ENCODE results near the gene RNF11. TPM values are rescaled to one million over a fixed set of nuclear protein-coding genes. Genes with fewer than 3 reads are reported as not detected.

RNF11 gene
- total and polyA plus RNA-seq, 12 donors: 32.6 to 142 (median 117) TPM

- 73 to 81% (median 76%) methylated on average over 4 to 5 of the region's 5 CpGs for WGBS, 4 donors
- H3K4me1 ChIP-seq (replicated peaks in 1 of 2): peaks cover 18 to 29% of the 10 kb centered on the region in 2 donors
- DNase-seq: peak in 1 of 7 donors; percentile 50
- H3K27ac ChIP-seq: peak overlapping the region in 2 of 5 donors; percentile 29 to 30
- intact Hi-C loops (cut with DNase I): no loop called here
- H3K9me3 ChIP-seq (replicated peaks in 1 of 3): no peaks in the 10 kb centered on the region
- H3K36me3 ChIP-seq (replicated peaks in 1 of 2): no peaks in the 10 kb centered on the region
- H3K4me3 ChIP-seq: no peak overlapping the region
- no peaks in the 10 kb centered on the region for H3K27me3 ChIP-seq
- TF ChIP-seq POLR2A (IDR thresholded peaks at IDR 0.05): no peak
- no peak for TF ChIP-seq CTCF (IDR thresholded peaks at IDR 0.05)
These were observed 52.5 kb downstream of the RNF11 start for GRCh38 chr1:51288578-51288977.

- Histone ChIP-seq H3K36me3 (replicated peaks in 1 of 2) (no peaks in the 10 kb centered on the region), H3K27me3 (no peaks in the 10 kb centered on the region), H3K4me1 (replicated peaks in 1 of 2) (peaks cover 14 to 18% of the 10 kb centered on the region in 2 donors), H3K27ac (no peak overlapping the region), H3K4me3 (no peak overlapping the region), H3K9me3 (replicated peaks in 1 of 3) (no peaks in the 10 kb centered on the region)
- 87 to 94% (median 90%) methylated on average over 7 to 8 of the region's 8 CpGs for WGBS, 4 donors
- DNase-seq: peak in 1 of 7 donors; percentile 35
- intact Hi-C loops (cut with DNase I): loop anchor here in 1 of 2 donors (10.0 kb wide), 1 partner anchor 55 kb away; the partner anchor contains the start of gene RNF11
- TF ChIP-seq POLR2A (IDR thresholded peaks at IDR 0.05): no peak
- TF ChIP-seq CTCF (IDR thresholded peaks at IDR 0.05): no peak
These were observed 53.8 kb downstream of the RNF11 start for GRCh38 chr1:51289676-51290488.

GRCh38 chr1:51290489-51290847 lies 54.4 kb downstream of the RNF11 start:
- Histone ChIP-seq H3K9me3 (replicated peaks in 1 of 3) (no peaks in the 10 kb centered on the region), H3K27ac (no peak overlapping the region), H3K27me3 (no peaks in the 10 kb centered on the region), H3K36me3 (replicated peaks in 1 of 2) (no peaks in the 10 kb centered on the region), H3K4me3 (no peak overlapping the region), H3K4me1 (replicated peaks in 1 of 2) (peaks cover 12 to 14% of the 10 kb centered on the region in 2 donors)
- TF ChIP-seq CTCF (IDR thresholded peaks at IDR 0.05): no peak
- TF ChIP-seq POLR2A (IDR thresholded peaks at IDR 0.05): no peak
- intact Hi-C loops (cut with DNase I): loop anchor here in 1 of 2 donors (10.0 kb wide), 1 partner anchor 56 kb away; the partner anchor contains the start of gene RNF11
- DNase-seq: peak in 1 of 7 donors; percentile 33
- WGBS, 4 donors: 97 to 98% (median 97%) methylated on average over 5 of the region's 5 CpGs

- TF ChIP-seq POLR2A (IDR thresholded peaks at IDR 0.05): no peak
- TF ChIP-seq CTCF (IDR thresholded peaks at IDR 0.05): no peak
- no peaks in the 10 kb centered on the region for H3K4me1 ChIP-seq (replicated peaks in 1 of 2)
- WGBS, 4 donors: 88 to 92% (median 91%) methylated on average over 13 of the region's 13 CpGs
- H3K27me3 ChIP-seq: no peaks in the 10 kb centered on the region
- H3K9me3 ChIP-seq (replicated peaks in 1 of 3): no peaks in the 10 kb centered on the region
- intact Hi-C loops (cut with DNase I): loop anchor here in 1 of 2 donors (10.0 kb wide), 1 partner anchor 59 kb away; the partner anchor contains the start of gene RNF11
- H3K27ac ChIP-seq: no peak overlapping the region
- H3K4me3 ChIP-seq: no peak overlapping the region
- DNase-seq: peak in 2 of 7 donors; percentile 16 to 43
- H3K36me3 ChIP-seq (replicated peaks in 1 of 2): no peaks in the 10 kb centered on the region
These were observed 57.9 kb downstream of the RNF11 start for GRCh38 chr1:51293898-51294515.
